HCT116 (cell line): Measurements from ENCODE around the gene MUC22. TPM values are rescaled to one million over a fixed set of nuclear protein-coding genes. Genes with fewer than 3 reads are reported as not detected.

Experiments used
- ATAC-seq: fragments of 200-7000 bp; cut with Tn5 transposase; 2 replicates; pipeline ENCODE4 v1.9.1; 2020; ENCODE audit warnings: mild to moderate bottlenecking, moderate library complexity
- BruUV-seq: library from RNA; stranded (reverse); fragments of 400-500 nt; replicated peaks from 2 replicates; lab custom pipeline; 2021; lab: Mats Ljungman, UMichigan
- CTCF ChIA-PET: fragments of 300-600 bp; sonication (Branson Sonifier 250); formaldehyde crosslinking; loops from one replicate; lab custom pipeline; 2021; ENCODE audit warnings: antibody characterized with exemption; lab: Charles Lee
- POLR2A ChIA-PET: fragments of 300-600, 350-600 bp; sonication (Branson Sonifier 250); formaldehyde crosslinking; loops from one replicate; lab custom pipeline; 2021; ENCODE audit warnings: antibody characterized with exemption; lab: Charles Lee
- RAD21 ChIA-PET, 2 experiments: fragments of 300-600 bp; sonication (Branson Sonifier 250); formaldehyde crosslinking; loops; one replicate each; lab custom pipeline; 2023; ENCODE audit warnings: low total read pairs in 2 of 2; ENCODE audit not compliant: uncharacterized antibody in 2 of 2, unreplicated experiment in 2 of 2, low non-redundant PET in 1 of 2; lab: Charles Lee
- DNase-seq: peaks from one replicate; pipeline ENCODE4 v3.0.0-alpha.2; 2010; ENCODE audit warnings: low read depth, low spot score
- H2AFZ ChIP-seq: fragments of 200-600 bp; shearing (Covaris generic), sonication (generic); 2 replicates; pipeline ENCODE4 v1.6.1; 2017; ENCODE audit warnings: low read depth, mixed run types, mixed read lengths, antibody characterized with exemption, low read length; ENCODE audit not compliant: poor library complexity, severe bottlenecking
- H3K27ac ChIP-seq: 2 replicates; pipeline ENCODE4 v1.5.1; 2012; ENCODE audit warnings: low read depth, low read length
- H3K27me3 ChIP-seq: fragments of 200-600 bp; sonication (generic); 2 replicates; pipeline ENCODE4 v1.6.1; 2016; ENCODE audit warnings: mixed run types, low read length, mixed read lengths; ENCODE audit not compliant: insufficient read depth
- H3K36me3 ChIP-seq, 2 experiments: fragments of 200-500 bp in 1 of 2; fragments of 200-600 bp in 1 of 2; sonication (Bioruptor generic) in 1 of 2; sonication (generic) in 1 of 2; 2 replicates each; pipeline versions ENCODE4 v1.5.1 to v1.6.1; 2014 to 2016; ENCODE audit warnings: low read length in 2 of 2, inconsistent platforms in 1 of 2, mixed read lengths in 1 of 2, mixed run types in 1 of 2; ENCODE audit not compliant: insufficient read depth in 2 of 2, control insufficient read depth in 1 of 2
- H3K4me1 ChIP-seq, 2 experiments: fragments of 200-600 bp in 1 of 2; sonication (generic) in 1 of 2; 2 replicates each; pipeline versions ENCODE4 v1.5.1 to v1.6.1; 2012 to 2017; ENCODE audit warnings: low read length in 2 of 2, inconsistent platforms in 1 of 2, mild to moderate bottlenecking in 1 of 2, mixed read lengths in 1 of 2, mixed run types in 1 of 2, moderate library complexity in 1 of 2; ENCODE audit not compliant: insufficient read depth in 2 of 2, control insufficient read depth in 1 of 2
- H3K4me2 ChIP-seq: fragments of 200-600 bp; sonication (generic); 2 replicates; pipeline ENCODE4 v1.6.1; 2017; ENCODE audit warnings: mixed run types, low read length, mixed read lengths
- H3K4me3 ChIP-seq, 2 experiments: fragments of 200-600 bp in 1 of 2; sonication (generic) in 1 of 2; replicated peaks in 1 of 2; 2 replicates each; pipeline ENCODE4 v1.5.1; 2011 to 2016; ENCODE audit warnings: low read length in 2 of 2, control low read depth in 1 of 2, low read depth in 1 of 2, mild to moderate bottlenecking in 1 of 2, mixed read lengths in 1 of 2, mixed run types in 1 of 2
- H3K79me2 ChIP-seq: fragments of 200-600 bp; sonication (generic); 2 replicates; pipeline ENCODE4 v1.6.1; 2017; ENCODE audit warnings: mild to moderate bottlenecking, mixed run types, low read length, moderate library complexity, mixed read lengths; ENCODE audit not compliant: insufficient read depth
- H3K9ac ChIP-seq: fragments of 200-600 bp; sonication (generic); 2 replicates; pipeline ENCODE4 v1.6.1; 2016; ENCODE audit warnings: low read length, mixed read lengths
- H3K9me2 ChIP-seq: fragments of 200-600 bp; sonication (generic), shearing (Covaris generic); 2 replicates; pipeline ENCODE4 v1.6.1; 2017; ENCODE audit warnings: mixed run types, mild to moderate bottlenecking, moderate library complexity; ENCODE audit not compliant: insufficient read depth
- H3K9me3 ChIP-seq, 2 experiments: fragments of 200-500 bp in 1 of 2; fragments of 200-600 bp in 1 of 2; sonication (Bioruptor generic) in 1 of 2; sonication (generic) in 1 of 2; 2 replicates each; pipeline ENCODE4 v1.6.1; 2014 to 2017; ENCODE audit warnings: low read length in 2 of 2, mixed read lengths in 2 of 2, inconsistent platforms in 1 of 2, low read depth in 1 of 2, mild to moderate bottlenecking in 1 of 2, mixed run types in 1 of 2, moderate library complexity in 1 of 2; ENCODE audit not compliant: control insufficient read depth in 1 of 2, insufficient read depth in 1 of 2
- H4K20me1 ChIP-seq: fragments of 200-600 bp; sonication (generic), shearing (Covaris generic); 2 replicates; pipeline ENCODE4 v1.6.1; 2017; ENCODE audit warnings: mixed run types, mild to moderate bottlenecking, moderate library complexity; ENCODE audit not compliant: insufficient read depth
- CBX3 ChIP-seq: IDR thresholded peaks from 2 replicates; pipeline ENCODE4 v1.6.1; 2012; ENCODE audit warnings: low read depth
- ELF1 ChIP-seq: IDR thresholded peaks from 2 replicates; pipeline ENCODE4 v1.6.1; 2012; ENCODE audit warnings: low read depth, borderline replicate concordance
- EZH2 ChIP-seq: fragments of 200-600 bp; sonication (generic); IDR thresholded peaks from 2 replicates; pipeline ENCODE4 v1.6.1; 2017; ENCODE audit warnings: antibody characterized with exemption, mixed run types
- RAD21 ChIP-seq: IDR thresholded peaks from 2 replicates; pipeline ENCODE4 v1.6.1; 2012; ENCODE audit warnings: low read depth, mild to moderate bottlenecking
- SRF ChIP-seq: IDR thresholded peaks from 2 replicates; pipeline ENCODE4 v1.6.1; 2012; ENCODE audit warnings: low read depth
- intact Hi-C: fragments of 100-400 bp; cut with micrococcal nuclease; formaldehyde crosslinking; loops from 2 replicates; pipeline ENCODE4 v1.10.0; 2022
- total RNA-seq: library from RNA; stranded (reverse); gene quantifications from one replicate; pipeline ENCODE4 v1.2.1, GENCODE V29; 2021; ENCODE audit not compliant: unreplicated experiment
- TF ChIP-seq, protein P1 (sequence below): IDR thresholded peaks from 2 replicates; pipeline ENCODE4 v1.6.1; 2011; ENCODE audit warnings: mild to moderate bottlenecking, low read length, moderate library complexity; ENCODE audit not compliant: insufficient replicate concordance; ENCODE audit errors: extremely low read depth

Gene MUC22
- total RNA-seq, 1 experiment from 2014 or later, result not detected

DNA sequence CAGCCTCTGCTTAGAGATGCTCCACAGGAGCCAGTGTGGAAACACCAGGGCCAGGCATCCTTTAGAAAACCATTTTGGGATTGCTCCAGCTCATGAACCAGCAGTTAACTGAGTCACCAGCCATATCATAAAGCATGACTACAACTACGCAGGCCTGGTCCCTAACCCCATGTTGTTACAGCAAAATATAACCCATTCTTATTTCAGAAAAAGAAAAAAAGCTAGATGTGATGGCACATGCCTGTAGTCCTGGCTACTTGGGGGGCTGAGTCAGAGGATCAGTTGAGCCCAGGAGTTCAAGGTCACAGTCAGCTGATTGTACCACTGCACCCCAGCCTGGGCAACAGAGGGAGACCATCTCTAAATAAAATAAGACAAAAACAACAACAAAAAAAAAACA is 65.3 kb downstream of the MUC22 start (continued):
- TF ChIP-seq EZH2, result no peak
- no peak for TF ChIP-seq ELF1
- no peak for TF ChIP-seq RAD21
- no peak for TF ChIP-seq SRF
- TF ChIP-seq, all 23 proteins: peak for 0

DNA sequence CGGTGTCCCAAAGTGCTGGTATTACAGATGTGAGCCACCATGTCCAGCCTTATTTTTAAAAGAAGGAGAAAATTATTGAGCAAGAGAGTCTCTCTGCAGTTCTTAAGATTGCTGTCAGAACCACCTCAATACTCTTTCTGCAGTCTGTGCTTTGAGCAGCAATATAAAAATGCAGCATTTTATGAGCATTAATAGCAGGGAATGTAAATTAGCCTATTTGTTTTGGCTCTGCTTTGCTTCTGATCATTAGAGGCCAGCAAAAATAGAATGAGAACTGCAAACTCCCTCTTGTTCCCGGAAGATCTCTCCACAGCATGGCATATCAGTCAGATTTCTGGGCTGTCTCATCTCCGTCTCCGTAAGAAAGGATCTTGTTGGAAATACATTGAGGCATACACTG is 66.3 kb downstream of the MUC22 start:
- H3K9ac ChIP-seq, result no peak overlapping the region
- intact Hi-C loops, result no loop called here
- ATAC-seq (no peak), DNase-seq (no peak)
- TF ChIP-seq CBX3 (no peak), RAD21 (no peak)
- TF ChIP-seq, protein P1, sequence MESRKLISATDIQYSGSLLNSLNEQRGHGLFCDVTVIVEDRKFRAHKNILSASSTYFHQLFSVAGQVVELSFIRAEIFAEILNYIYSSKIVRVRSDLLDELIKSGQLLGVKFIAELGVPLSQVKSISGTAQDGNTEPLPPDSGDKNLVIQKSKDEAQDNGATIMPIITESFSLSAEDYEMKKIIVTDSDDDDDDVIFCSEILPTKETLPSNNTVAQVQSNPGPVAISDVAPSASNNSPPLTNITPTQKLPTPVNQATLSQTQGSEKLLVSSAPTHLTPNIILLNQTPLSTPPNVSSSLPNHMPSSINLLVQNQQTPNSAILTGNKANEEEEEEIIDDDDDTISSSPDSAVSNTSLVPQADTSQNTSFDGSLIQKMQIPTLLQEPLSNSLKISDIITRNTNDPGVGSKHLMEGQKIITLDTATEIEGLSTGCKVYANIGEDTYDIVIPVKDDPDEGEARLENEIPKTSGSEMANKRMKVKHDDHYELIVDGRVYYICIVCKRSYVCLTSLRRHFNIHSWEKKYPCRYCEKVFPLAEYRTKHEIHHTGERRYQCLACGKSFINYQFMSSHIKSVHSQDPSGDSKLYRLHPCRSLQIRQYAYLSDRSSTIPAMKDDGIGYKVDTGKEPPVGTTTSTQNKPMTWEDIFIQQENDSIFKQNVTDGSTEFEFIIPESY, result no peak
- no peak overlapping the region for H3K4me2 ChIP-seq
- H3K9me3 ChIP-seq, result no peaks in the 10 kb centered on the region
- RAD21 ChIA-PET, result no interaction called here
- no peaks in the 10 kb centered on the region for H3K9me2 ChIP-seq
- BruUV-seq, result no TSS peak
- H4K20me1 ChIP-seq, result no peaks in the 10 kb centered on the region
- POLR2A ChIA-PET, result no interaction called here
- no peak overlapping the region for H3K4me3 ChIP-seq
- no peak overlapping the region for H3K27ac ChIP-seq
- no peak overlapping the region for H2AFZ ChIP-seq
- CTCF ChIA-PET, result interaction anchor here (1.5 kb wide), 1 partner anchor 61 kb away, joined by 4 read pairs; no protein-coding TSS in a partner anchor
- H3K4me1 ChIP-seq, result peaks cover 0 to 10% of the 10 kb centered on the region in 2 experiments; a peak in 1 of 4 replicates
- H3K79me2 ChIP-seq, result no peaks in the 10 kb centered on the region
- no peaks in the 10 kb centered on the region for H3K27me3 ChIP-seq
- no peaks in the 10 kb centered on the region for H3K36me3 ChIP-seq
